NT2/D1 (cell line): Measurements from ENCODE around the gene ADSS1.

Source experiments
- DNase-seq: peaks from one replicate; pipeline ENCODE4 v3.0.0-alpha.2; 2011; ENCODE audit warnings: low read depth, low spot score
- H3K27me3 ChIP-seq: 2 replicates; pipeline ENCODE4 v1.6.0; 2011; ENCODE audit warnings: mild to moderate bottlenecking; ENCODE audit not compliant: insufficient read length, insufficient read depth
- H3K36me3 ChIP-seq: 2 replicates; pipeline ENCODE4 v1.6.1; 2011; ENCODE audit warnings: mild to moderate bottlenecking, low read length, mixed read lengths; ENCODE audit not compliant: insufficient read depth, insufficient read length
- H3K4me1 ChIP-seq: 2 replicates; pipeline ENCODE4 v1.5.1; 2011; ENCODE audit not compliant: insufficient read depth, insufficient read length
- H3K4me3 ChIP-seq: 2 replicates; pipeline ENCODE4 v1.5.1; 2011; ENCODE audit warnings: low read depth; ENCODE audit not compliant: insufficient read length
- H3K9ac ChIP-seq: 2 replicates; pipeline ENCODE4 v1.6.0; 2011; ENCODE audit warnings: low read depth; ENCODE audit not compliant: insufficient read length
- H3K9me3 ChIP-seq: 2 replicates; pipeline ENCODE4 v1.5.1; 2011; ENCODE audit warnings: mild to moderate bottlenecking, low read length; ENCODE audit not compliant: insufficient read depth
- SUZ12 ChIP-seq: IDR thresholded peaks from 2 replicates; pipeline ENCODE4 v1.6.1; 2011; ENCODE audit not compliant: insufficient read length, insufficient read depth; ENCODE audit errors: extremely low read depth
- YY1 ChIP-seq: IDR thresholded peaks from 2 replicates; pipeline ENCODE4 v1.6.1; 2011; ENCODE audit not compliant: insufficient read length, insufficient read depth
- ZNF274 ChIP-seq: IDR thresholded peaks from 2 replicates; pipeline ENCODE4 v1.6.1; 2011; ENCODE audit warnings: mild to moderate bottlenecking, low read depth, low read length

Gene ADSS1

GRCh38 chr14:104768437-104769323 lies 44.7 kb downstream of the ADSS1 start:
- Histone ChIP-seq H3K36me3 (peaks cover 44% of the 10 kb centered on the region), H3K27me3 (no peaks in the 10 kb centered on the region), H3K4me1 (peaks cover 8% of the 10 kb centered on the region), H3K9me3 (peaks cover 19% of the 10 kb centered on the region; the same call in 1 of the 2 replicates), H3K9ac (peak overlapping the region; percentile 32), H3K4me3 (no peak overlapping the region)
- DNase-seq, result peak; percentile 66
- TF ChIP-seq SUZ12, result no peak
- TF ChIP-seq ZNF274, result no peak
- no peak for TF ChIP-seq YY1

- no peak for TF ChIP-seq SUZ12
- no peak for TF ChIP-seq ZNF274
- no peak for TF ChIP-seq YY1
- Histone ChIP-seq H3K9me3 (peaks cover 19% of the 10 kb centered on the region; the same call in 1 of the 2 replicates), H3K4me1 (peaks cover 8% of the 10 kb centered on the region), H3K4me3 (no peak overlapping the region), H3K36me3 (peaks cover 52% of the 10 kb centered on the region), H3K27me3 (no peaks in the 10 kb centered on the region), H3K9ac (no peak overlapping the region)
- no peak for DNase-seq
These were observed 45.5 kb downstream of the ADSS1 start for GRCh38 chr14:104769324-104770071.

GRCh38 chr14:104770072-104770579 lies 46.1 kb downstream of the ADSS1 start:
- Histone ChIP-seq H3K4me3 (no peak overlapping the region), H3K4me1 (peaks cover 8% of the 10 kb centered on the region), H3K9ac (no peak overlapping the region), H3K27me3 (no peaks in the 10 kb centered on the region), H3K9me3 (peaks cover 19% of the 10 kb centered on the region; the same call in 1 of the 2 replicates), H3K36me3 (peaks cover 58% of the 10 kb centered on the region)
- TF ChIP-seq YY1 (no peak), ZNF274 (no peak), SUZ12 (no peak)
- DNase-seq, result no peak

DNA sequence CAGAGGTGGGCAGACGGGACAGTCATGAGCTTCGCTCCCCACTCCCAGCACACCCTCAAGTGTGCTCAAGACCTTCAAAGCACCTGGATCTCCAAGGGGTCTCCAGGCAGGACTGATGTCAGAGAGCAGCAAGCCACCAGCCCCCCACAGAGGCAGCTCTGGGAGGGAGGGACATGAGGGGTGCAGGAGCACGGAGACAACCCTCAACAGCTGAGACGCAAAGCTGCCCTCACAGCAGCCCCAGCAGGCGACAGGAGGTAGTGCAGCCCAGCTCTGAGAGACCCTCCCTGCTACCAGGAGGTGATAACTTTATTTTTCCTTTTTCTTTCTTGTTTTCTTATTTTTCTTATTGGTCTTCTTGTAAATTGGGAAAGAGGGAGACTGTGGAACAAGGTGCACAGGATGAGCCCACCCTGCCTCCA lies 46.8 kb downstream of the ADSS1 start:
- no peaks in the 10 kb centered on the region for H3K27me3 ChIP-seq
- no peak for TF ChIP-seq SUZ12
- no peak for TF ChIP-seq ZNF274
- no peak for TF ChIP-seq YY1
- DNase-seq, result no peak
- H3K4me1 ChIP-seq, result peaks cover 8% of the 10 kb centered on the region
- H3K9ac ChIP-seq, result no peak overlapping the region
- peaks cover 19% of the 10 kb centered on the region; the same call in 1 of the 2 replicates for H3K9me3 ChIP-seq
- peaks cover 65% of the 10 kb centered on the region for H3K36me3 ChIP-seq
- no peak overlapping the region for H3K4me3 ChIP-seq

- TF ChIP-seq YY1, result no peak
- no peak for TF ChIP-seq ZNF274
- TF ChIP-seq SUZ12, result no peak
- DNase-seq, result no peak
- peaks cover 68% of the 10 kb centered on the region for H3K36me3 ChIP-seq
- H3K9me3 ChIP-seq, result peaks cover 19% of the 10 kb centered on the region; the same call in 1 of the 2 replicates
- no peak overlapping the region for H3K4me3 ChIP-seq
- H3K9ac ChIP-seq, result no peak overlapping the region
- no peaks in the 10 kb centered on the region for H3K27me3 ChIP-seq
- peaks cover 8% of the 10 kb centered on the region for H3K4me1 ChIP-seq
These were observed 47.3 kb downstream of the ADSS1 start for GRCh38 chr14:104771374-104771773.

DNA sequence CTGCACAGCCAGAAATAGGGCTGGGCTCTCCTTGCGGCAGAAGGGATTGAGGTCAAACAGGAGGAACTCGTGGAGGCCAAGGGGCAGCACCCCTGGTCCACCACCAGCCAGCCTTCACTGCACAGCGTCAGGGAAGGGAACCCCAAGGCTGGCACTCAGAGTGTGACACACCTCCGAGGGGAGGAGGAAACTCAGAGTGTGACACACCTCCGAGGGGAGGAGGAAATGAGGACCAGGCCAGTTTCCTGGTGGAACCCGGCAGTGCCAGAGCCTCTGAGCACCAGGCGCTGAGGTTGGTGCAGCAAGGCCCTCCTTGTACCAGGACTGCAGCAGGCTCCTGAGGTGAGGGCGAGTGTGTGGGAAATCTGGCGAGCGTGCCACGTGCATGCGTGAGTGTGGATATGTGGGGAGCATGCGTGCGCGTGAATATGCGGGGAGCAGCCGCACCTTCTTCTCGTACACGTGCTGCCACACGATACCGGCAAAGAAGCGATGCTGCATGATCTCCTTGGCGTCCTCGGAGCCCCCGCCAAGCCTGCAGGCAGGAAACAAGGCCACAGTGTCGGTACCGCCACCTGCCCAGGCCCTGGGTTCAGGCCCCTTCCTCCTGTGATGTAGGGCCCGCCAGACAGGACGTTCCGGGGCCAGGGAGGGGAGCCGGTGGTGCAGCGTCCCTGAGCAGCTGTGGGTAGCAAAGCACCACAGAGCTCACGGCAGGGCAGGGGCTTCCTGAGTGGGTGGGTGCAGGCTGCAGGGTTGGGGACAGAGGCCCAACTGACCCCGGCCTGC lies 48.1 kb downstream of the ADSS1 start:
- no peak for DNase-seq
- H3K4me1 ChIP-seq, result peaks cover 8% of the 10 kb centered on the region

More for the DNA sequence above, 48.1 kb downstream of the ADSS1 start:
- no peak overlapping the region for H3K9ac ChIP-seq
- peaks cover 19% of the 10 kb centered on the region; the same call in 1 of the 2 replicates for H3K9me3 ChIP-seq
- H3K27me3 ChIP-seq, result no peaks in the 10 kb centered on the region
- no peak overlapping the region for H3K4me3 ChIP-seq
- H3K36me3 ChIP-seq, result peaks cover 76% of the 10 kb centered on the region
- TF ChIP-seq SUZ12, result no peak
- TF ChIP-seq ZNF274, result no peak
- TF ChIP-seq YY1, result no peak
